Peyer's patch (tissue), 4 donors: ENCODE measurements around the gene GTPBP6. TPM values are rescaled to one million over a fixed set of nuclear protein-coding genes. Genes with fewer than 3 reads are reported as not detected.
"Not testable (repeated sequence)": the region's sequence is repeated elsewhere in the genome, so short reads cannot be mapped to it uniquely, and the experiment has no call there.

Experiments used
- DNase-seq, 3 donors: peaks; one replicate each; pipeline ENCODE4 v3.0.0-alpha.2; 2017 to 2019
- H3K27ac ChIP-seq, 4 donors: fragments of 200-600 bp; sonication (generic); one replicate each; pipeline ENCODE4 v1.5.1; 2016 to 2019
- H3K27me3 ChIP-seq, 2 donors: fragments of 200-600 bp; sonication (generic); one replicate each; pipeline ENCODE4 v1.5.1; 2019
- H3K36me3 ChIP-seq, 3 donors: fragments of 200-600 bp; sonication (generic); one replicate each; pipeline ENCODE4 v1.5.1; 2016 to 2019
- H3K4me1 ChIP-seq, 4 donors: fragments of 200-600 bp; sonication (generic); one replicate each; pipeline ENCODE4 v1.5.1; 2016 to 2019
- H3K4me3 ChIP-seq, 4 donors: fragments of 200-600 bp; sonication (generic); 1 replicate in 3 of 4; 2 replicates in 1 of 4; pipeline ENCODE4 v1.5.1; 2016 to 2019; ENCODE audit warnings: mild to moderate bottlenecking in 1 of 4
- H3K9me3 ChIP-seq, 4 donors: fragments of 200-600 bp; sonication (generic); one replicate each; pipeline ENCODE4 v1.5.1; 2016 to 2019; ENCODE audit warnings: mild to moderate bottlenecking in 1 of 4
- CTCF ChIP-seq, 6 experiments: fragments of 450-650 bp in 4 of 6; fragments of 200-600 bp in 2 of 6; sonication (generic) in 1 of 6; IDR thresholded peaks; one replicate each; pipeline ENCODE4 v1.5.1; 2017 to 2019; ENCODE audit warnings: antibody characterized with exemption in 6 of 6, mild to moderate bottlenecking in 3 of 6, moderate library complexity in 1 of 6
- POLR2A ChIP-seq, 2 donors: fragments of 450-650 bp; IDR thresholded peaks; one replicate each; pipeline ENCODE4 v1.5.1; 2017; ENCODE audit warnings: antibody characterized with exemption in 2 of 2, mild to moderate bottlenecking in 2 of 2, moderate library complexity in 2 of 2
- total RNA-seq, 4 donors: library from RNA; depleted of rRNA; stranded (reverse); fragments of >200 nt; gene quantifications; one replicate each; pipeline ENCODE4 v1.1.0, GENCODE V29; 2016

The GTPBP6 gene
- total RNA-seq, 4 donors from 2014 or later: 17.9 to 38.5 (median 30.8) TPM

GRCh38 chrX:257681-258289 is 60.8 kb downstream of the GTPBP6 start:
- H3K27ac ChIP-seq: no peak overlapping the region
- peaks cover 0 to 8% (median 0%) of the 10 kb centered on the region in 4 donors for H3K4me1 ChIP-seq
- H3K9me3 ChIP-seq: no peaks in the 10 kb centered on the region
- no peak for TF ChIP-seq CTCF (IDR thresholded peaks at IDR 0.05)
- no peak for TF ChIP-seq POLR2A (IDR thresholded peaks at IDR 0.05)
- H3K4me3 ChIP-seq: no peak overlapping the region
- DNase-seq: peak in 1 of 3 donors; percentile 14
- no peaks in the 10 kb centered on the region for H3K27me3 ChIP-seq
- no peaks in the 10 kb centered on the region for H3K36me3 ChIP-seq

- not testable (repeated sequence) for H3K4me3 ChIP-seq, DNase-seq, H3K27ac ChIP-seq, H3K4me1 ChIP-seq, H3K27me3 ChIP-seq, H3K36me3 ChIP-seq, H3K9me3 ChIP-seq
Measured at GRCh38 chrX:257054-257453, 61.5 kb downstream of the GTPBP6 start.

- Histone ChIP-seq H3K27me3 (no peaks in the 10 kb centered on the region), H3K9me3 (no peaks in the 10 kb centered on the region), H3K36me3 (no peaks in the 10 kb centered on the region), H3K27ac (no peak overlapping the region), H3K4me1 (no peaks in the 10 kb centered on the region), H3K4me3 (no peak overlapping the region)
- TF ChIP-seq POLR2A (IDR thresholded peaks at IDR 0.05): no peak
- TF ChIP-seq CTCF (IDR thresholded peaks at IDR 0.05): no peak
- peak in 1 of 3 donors; percentile 6 for DNase-seq
Measured at GRCh38 chrX:255923-256331, 62.7 kb downstream of the GTPBP6 start.

Other genes starting within 250 kb of the GTPBP6 start
- 10 to 100 TPM; 12.7 to 73.4 (median 18.9) TPM for gene PLCXD1, start 37.4 kb downstream of the GTPBP6 start, total RNA-seq
- 10 to 100 TPM in 2 of 4 donors, 1 to 10 TPM in 2; 4.0 to 65.2 (median 13.1) TPM for gene PPP2R3B, start 68.1 kb upstream of the GTPBP6 start, total RNA-seq